Stimulated activated memory B cell treated with anti-CD40 and anti-IgM and Interleukin-4, amounts not matched to agents 10 μg/mL and 1 μg/mL and 100 μg/mL, for 72 hours (primary cell): ENCODE measurements around the gene NALCN.

Source experiments
- ATAC-seq: fragments of 150-1000 bp; cut with Tn5 transposase; 2 replicates; pipeline ENCODE4 v1.10.0; 2021
- H3K27ac Mint-ChIP-seq: one replicate; pipeline ENCODE4 v1.8.0; 2022; ENCODE audit warnings: mild to moderate bottlenecking, mixed read lengths
- H3K27me3 Mint-ChIP-seq: one replicate; pipeline ENCODE4 v1.8.0; 2022; ENCODE audit warnings: mixed read lengths
- H3K36me3 Mint-ChIP-seq: one replicate; pipeline ENCODE4 v1.8.0; 2022; ENCODE audit warnings: mixed read lengths
- H3K4me1 Mint-ChIP-seq: one replicate; pipeline ENCODE4 v1.8.0; 2022; ENCODE audit warnings: mixed read lengths
- H3K4me3 Mint-ChIP-seq: one replicate; pipeline ENCODE4 v1.8.0; 2022; ENCODE audit warnings: mild to moderate bottlenecking, moderate library complexity, mixed read lengths
- H3K9me3 Mint-ChIP-seq: one replicate; pipeline ENCODE4 v1.8.0; 2022; ENCODE audit warnings: mixed read lengths

NALCN gene

DNA sequence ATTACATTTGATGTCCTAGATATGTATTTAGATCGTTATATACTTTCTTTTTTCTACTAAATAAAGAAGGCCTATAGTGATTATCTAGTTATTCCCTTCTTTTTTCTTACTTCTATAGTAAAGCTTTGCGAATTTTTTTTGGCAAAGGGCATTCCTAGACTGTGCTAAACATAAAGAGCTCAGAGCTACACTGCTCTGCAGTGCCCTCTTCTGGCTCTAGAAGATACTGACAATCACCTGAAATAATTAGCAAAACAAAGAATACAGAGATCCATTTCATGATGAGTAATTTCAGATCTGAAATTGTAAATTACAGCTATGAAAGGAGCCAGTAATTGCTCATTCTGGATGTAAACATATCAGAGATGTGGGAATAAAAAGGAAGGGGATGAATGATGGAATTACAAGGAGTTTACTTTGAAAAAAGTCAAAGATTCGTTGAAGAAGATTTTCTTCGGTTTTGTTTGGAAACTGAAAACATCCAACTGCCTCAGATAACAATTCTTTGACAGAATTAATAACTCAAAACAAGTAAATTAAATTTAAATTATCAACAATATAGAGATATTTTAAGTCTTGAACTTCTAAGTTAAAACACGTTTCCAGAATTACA is 288.5 kb downstream of the NALCN start:
- no peaks in the 10 kb centered on the region for H3K36me3 Mint-ChIP-seq
- H3K27me3 Mint-ChIP-seq: peaks cover 15% of the 10 kb centered on the region
- H3K27ac Mint-ChIP-seq: no peak overlapping the region
- H3K4me1 Mint-ChIP-seq: no peaks in the 10 kb centered on the region
- no peak for ATAC-seq
- no peaks in the 10 kb centered on the region for H3K9me3 Mint-ChIP-seq
- H3K4me3 Mint-ChIP-seq: no peak overlapping the region

DNA sequence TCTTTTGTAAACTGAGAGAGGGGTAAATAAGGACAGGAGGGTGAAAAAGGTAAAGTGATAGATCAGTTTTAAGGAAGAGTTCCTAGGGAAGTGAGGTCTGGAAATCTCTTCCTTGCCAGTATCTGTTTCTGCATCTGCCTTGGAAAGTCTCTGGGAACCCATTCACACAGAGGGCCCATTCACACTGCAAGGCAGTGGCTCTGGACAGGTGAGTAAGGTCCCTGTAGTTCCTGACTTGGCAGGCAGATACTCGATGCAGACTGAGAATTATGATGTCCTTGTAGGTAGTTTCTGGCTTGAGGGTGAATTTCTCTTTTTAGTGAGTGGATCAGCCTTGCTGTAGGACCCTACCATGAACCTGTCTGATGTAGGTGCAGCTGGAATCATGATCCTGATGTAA is 293.3 kb downstream of the NALCN start:
- Mint-ChIP-seq H3K36me3 (no peaks in the 10 kb centered on the region), H3K4me3 (no peak overlapping the region), H3K4me1 (no peaks in the 10 kb centered on the region), H3K27me3 (no peaks in the 10 kb centered on the region), H3K27ac (no peak overlapping the region), H3K9me3 (no peaks in the 10 kb centered on the region)
- ATAC-seq: no peak

DNA sequence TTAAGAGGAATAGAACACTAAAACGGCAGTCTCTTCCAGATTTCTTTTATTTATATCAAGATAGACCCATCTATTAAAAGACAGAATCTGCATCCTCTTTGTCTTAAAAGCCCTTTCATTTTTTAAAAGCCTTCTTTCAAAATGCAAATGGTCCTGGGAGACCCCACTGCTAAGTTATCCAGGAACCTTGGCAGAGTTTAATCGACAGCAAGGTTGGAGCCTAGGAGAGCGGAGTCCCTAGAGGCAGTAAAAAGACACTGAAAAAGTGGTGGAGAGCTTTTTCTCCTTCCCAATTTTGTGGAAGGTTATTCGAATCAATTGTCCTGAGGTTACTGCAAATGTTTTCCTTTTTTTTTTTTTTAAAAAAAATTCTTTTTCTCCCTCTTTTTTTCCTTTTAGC is 294.7 kb downstream of the NALCN start:
- H3K4me1 Mint-ChIP-seq: no peaks in the 10 kb centered on the region
- ATAC-seq: no peak
- no peak overlapping the region for H3K4me3 Mint-ChIP-seq
- H3K27me3 Mint-ChIP-seq: peaks cover 9% of the 10 kb centered on the region
- H3K36me3 Mint-ChIP-seq: no peaks in the 10 kb centered on the region
- H3K9me3 Mint-ChIP-seq: no peaks in the 10 kb centered on the region
- no peak overlapping the region for H3K27ac Mint-ChIP-seq

DNA sequence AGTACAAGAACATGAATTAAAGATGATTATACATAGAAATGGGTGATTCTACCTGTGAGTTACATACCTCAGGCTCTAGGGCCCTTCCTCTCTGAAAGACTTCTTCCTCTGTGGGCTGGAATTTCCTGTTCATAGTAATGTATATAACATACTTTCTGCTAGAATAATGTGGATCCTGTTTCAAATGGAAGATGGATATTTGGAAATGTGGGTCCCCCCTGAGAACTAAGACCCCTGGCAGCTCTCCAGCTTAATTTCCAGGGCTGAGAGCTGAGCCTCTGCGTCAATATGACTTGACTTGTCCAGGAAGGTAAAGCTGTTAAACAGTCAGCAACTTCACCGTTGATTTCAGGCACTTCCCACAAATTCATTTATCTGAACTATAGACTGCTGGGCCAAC is 296.3 kb downstream of the NALCN start:
- Mint-ChIP-seq H3K9me3 (no peaks in the 10 kb centered on the region), H3K27me3 (peaks cover 11% of the 10 kb centered on the region), H3K27ac (no peak overlapping the region), H3K4me3 (no peak overlapping the region), H3K36me3 (no peaks in the 10 kb centered on the region), H3K4me1 (no peaks in the 10 kb centered on the region)
- no peak for ATAC-seq

DNA sequence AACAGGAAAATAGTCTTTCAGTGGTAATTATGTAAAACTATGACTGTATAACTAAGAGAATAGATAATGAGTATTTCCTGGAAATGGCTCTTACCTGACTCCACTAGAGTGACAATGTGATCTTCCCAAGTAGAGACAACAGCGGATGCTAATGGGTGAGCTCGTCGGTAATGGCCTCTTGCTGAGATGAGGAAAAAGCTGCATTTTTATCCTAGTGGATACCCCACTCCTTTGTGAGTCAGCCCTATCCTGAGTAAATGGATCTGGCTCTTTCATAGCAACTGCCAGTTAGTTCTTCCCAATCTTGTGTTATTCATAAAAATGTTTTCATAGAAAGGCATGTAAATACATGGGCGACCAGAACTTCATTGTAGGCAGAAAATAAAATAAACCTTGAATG is 299.5 kb downstream of the NALCN start:
- no peaks in the 10 kb centered on the region for H3K36me3 Mint-ChIP-seq
- no peaks in the 10 kb centered on the region for H3K4me1 Mint-ChIP-seq
- H3K27ac Mint-ChIP-seq: no peak overlapping the region
- peaks cover 11% of the 10 kb centered on the region for H3K27me3 Mint-ChIP-seq
- H3K9me3 Mint-ChIP-seq: no peaks in the 10 kb centered on the region
- no peak overlapping the region for H3K4me3 Mint-ChIP-seq
- ATAC-seq: no peak

DNA sequence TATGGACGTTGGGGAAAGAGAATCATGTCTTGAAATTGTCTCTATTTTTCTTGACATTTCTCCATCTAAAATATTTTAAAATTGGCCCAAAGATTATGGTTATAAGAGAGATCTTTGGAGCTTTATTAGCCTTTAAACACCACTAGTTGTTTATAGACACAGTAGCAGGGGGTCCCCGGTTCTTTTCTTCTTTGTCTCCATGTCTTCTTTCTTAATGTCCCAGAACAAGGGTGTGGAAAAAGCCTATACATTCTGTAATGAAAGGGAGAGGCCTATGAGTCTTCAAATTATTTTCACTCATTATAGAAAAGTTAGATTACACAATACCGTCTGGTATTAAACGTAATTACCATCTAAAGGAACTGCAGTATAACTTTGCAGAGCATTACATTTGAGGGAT is 300.0 kb downstream of the NALCN start:
- ATAC-seq: no peak
- H3K4me1 Mint-ChIP-seq: no peaks in the 10 kb centered on the region
- no peak overlapping the region for H3K27ac Mint-ChIP-seq
- no peak overlapping the region for H3K4me3 Mint-ChIP-seq
- H3K9me3 Mint-ChIP-seq: no peaks in the 10 kb centered on the region
- H3K36me3 Mint-ChIP-seq: no peaks in the 10 kb centered on the region
- H3K27me3 Mint-ChIP-seq: peaks cover 11% of the 10 kb centered on the region

DNA sequence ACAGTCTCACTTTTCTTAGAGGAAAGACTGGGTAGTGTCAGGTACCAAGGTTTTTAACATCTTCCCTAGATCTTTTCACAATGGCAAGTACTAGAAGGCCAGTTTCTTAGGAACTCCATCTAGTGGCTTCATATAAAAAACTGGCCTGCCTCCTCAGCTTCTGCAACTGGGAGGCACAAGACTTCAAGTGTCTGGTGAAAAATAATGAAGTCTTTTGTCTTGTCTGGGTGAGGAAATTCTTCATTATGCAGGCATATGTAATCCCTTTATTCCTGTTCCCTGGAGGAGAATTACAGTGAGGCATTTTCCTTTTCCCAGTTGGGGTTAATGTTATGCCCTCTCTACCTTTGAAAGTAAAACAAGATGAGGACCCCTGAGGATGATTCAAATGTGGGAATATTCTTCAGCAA is 300.5 kb downstream of the NALCN start:
- Mint-ChIP-seq H3K9me3 (no peaks in the 10 kb centered on the region), H3K27me3 (peaks cover 11% of the 10 kb centered on the region), H3K4me1 (no peaks in the 10 kb centered on the region), H3K36me3 (no peaks in the 10 kb centered on the region), H3K27ac (no peak overlapping the region), H3K4me3 (no peak overlapping the region)
- ATAC-seq: no peak

DNA sequence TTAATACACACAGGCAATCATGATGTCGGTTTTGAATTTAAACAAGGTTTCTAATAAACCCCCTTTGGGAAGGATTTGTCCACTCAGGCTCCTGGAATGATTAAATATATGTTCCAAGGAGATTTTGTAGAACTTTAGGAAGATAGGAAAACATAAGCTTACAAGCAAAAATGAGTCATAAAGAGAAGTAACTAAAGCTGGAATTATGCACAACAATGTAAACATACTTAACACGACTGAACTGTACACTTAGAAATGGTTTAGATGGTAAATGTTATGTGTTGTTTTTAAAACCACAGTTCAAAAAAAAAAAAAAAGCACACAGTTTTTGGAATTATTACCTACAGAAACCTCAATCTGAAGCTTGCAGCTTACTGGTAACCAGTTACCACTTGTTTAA is 304.4 kb downstream of the NALCN start:
- Mint-ChIP-seq H3K4me3 (no peak overlapping the region), H3K36me3 (no peaks in the 10 kb centered on the region), H3K4me1 (no peaks in the 10 kb centered on the region), H3K9me3 (peaks cover under 1% of the 10 kb centered on the region), H3K27ac (no peak overlapping the region), H3K27me3 (peaks cover 5% of the 10 kb centered on the region)
- no peak for ATAC-seq

DNA sequence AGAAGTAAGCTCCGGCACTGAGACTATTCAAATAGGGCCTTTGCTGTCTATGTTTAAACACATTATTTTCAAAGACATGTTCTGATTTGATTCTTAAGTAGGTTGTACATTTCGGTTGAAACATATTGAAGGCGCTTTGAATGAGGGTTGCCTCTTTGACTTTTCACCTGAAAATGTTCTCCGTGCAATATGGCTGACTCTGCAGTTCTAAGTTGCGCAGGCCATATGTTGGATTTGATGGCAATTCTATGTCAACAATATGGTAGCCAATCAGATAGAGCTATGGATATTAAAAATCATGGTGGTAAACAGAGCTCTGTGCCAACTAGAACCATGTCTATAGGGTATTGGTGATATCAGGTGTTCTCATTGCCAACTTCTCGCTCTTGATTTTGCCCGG is 307.3 kb downstream of the NALCN start:
- no peak overlapping the region for H3K4me3 Mint-ChIP-seq
- no peaks in the 10 kb centered on the region for H3K36me3 Mint-ChIP-seq
- H3K4me1 Mint-ChIP-seq: no peaks in the 10 kb centered on the region
- no peak overlapping the region for H3K27ac Mint-ChIP-seq
- no peaks in the 10 kb centered on the region for H3K27me3 Mint-ChIP-seq
- no peak for ATAC-seq
- peaks cover 8% of the 10 kb centered on the region for H3K9me3 Mint-ChIP-seq

DNA sequence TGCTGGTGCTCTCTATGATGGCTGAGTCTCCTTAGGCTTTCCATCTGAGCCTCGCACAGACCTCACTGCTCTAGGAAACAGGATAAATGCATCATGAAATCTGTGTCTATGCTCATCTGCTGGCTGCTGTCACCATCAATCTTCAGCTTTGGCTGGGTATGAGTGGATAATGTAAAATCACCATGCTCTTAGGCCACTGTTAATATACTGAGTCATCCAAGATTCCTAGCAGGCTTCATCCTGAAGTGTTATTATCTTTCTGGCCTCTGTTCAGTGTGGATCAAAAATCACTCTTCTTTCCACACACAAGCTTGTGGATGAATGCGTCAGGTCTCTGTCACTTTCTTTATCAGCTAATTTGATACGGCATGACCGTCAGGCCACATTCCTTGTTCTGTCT is 317.4 kb downstream of the NALCN start:
- Mint-ChIP-seq H3K27ac (no peak overlapping the region), H3K36me3 (no peaks in the 10 kb centered on the region), H3K4me1 (no peaks in the 10 kb centered on the region), H3K4me3 (no peak overlapping the region), H3K27me3 (no peaks in the 10 kb centered on the region), H3K9me3 (peaks cover 3% of the 10 kb centered on the region)
- ATAC-seq: no peak

DNA sequence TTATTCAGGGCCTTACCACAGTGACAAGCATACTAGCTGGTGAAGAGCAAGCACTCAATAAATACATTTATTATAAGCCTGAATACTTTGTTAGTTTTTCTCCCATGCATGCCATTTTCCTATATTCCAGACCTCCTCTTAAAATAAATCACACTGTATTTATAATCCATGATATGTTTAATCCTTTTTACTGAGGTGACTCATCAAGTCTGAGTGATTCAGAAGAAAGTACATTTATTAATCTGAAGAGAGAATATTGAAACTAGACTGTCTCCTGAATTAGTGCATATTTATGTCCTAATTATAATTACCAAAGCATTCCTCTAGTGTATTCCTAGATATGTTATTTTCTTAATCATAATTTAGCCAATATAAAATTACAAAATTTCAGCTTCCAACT is 323.3 kb downstream of the NALCN start:
- Mint-ChIP-seq H3K27ac (no peak overlapping the region), H3K4me3 (no peak overlapping the region), H3K36me3 (no peaks in the 10 kb centered on the region), H3K4me1 (no peaks in the 10 kb centered on the region), H3K27me3 (no peaks in the 10 kb centered on the region), H3K9me3 (peaks cover 3% of the 10 kb centered on the region)
- ATAC-seq: no peak

DNA sequence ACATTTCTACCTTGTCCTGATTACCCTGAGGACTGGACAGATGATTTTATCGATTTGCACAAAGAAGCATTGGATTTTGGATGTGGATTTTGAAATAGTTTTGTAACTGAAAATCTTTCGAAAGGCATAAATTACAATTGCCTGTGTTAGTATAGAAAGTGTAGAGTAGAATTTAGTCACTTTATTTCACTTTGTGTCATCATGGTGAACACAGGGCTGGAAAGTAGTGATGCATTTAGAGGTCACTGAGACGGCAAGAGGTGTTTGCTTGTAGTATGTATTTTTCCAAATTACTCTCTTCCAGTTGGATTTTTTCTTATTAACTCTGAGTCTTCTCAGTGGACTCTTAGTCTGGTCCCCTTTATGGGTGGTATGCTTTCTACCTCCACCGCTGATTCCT is 326.0 kb downstream of the NALCN start:
- Mint-ChIP-seq H3K36me3 (no peaks in the 10 kb centered on the region), H3K4me3 (no peak overlapping the region), H3K4me1 (no peaks in the 10 kb centered on the region), H3K27ac (no peak overlapping the region), H3K9me3 (no peaks in the 10 kb centered on the region), H3K27me3 (no peaks in the 10 kb centered on the region)
- no peak for ATAC-seq

DNA sequence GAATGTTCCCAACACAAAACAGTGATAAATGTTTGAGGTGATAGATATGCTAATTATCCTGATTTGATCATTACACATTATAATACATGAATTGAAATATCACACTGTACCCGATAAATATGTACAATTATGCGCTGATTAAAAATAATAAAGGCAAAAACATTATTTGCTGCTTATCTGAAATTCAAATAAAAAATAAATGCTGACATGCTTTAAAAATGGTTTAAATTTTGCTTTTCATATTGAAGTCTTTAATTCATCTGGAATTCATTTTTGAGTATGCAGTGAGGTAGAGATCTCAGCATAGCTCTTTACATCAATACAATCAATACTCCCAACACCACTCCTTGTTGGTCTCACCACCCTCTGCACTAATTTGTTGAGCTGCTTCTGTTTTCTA is 330.8 kb downstream of the NALCN start:
- no peak overlapping the region for H3K27ac Mint-ChIP-seq

DNA sequence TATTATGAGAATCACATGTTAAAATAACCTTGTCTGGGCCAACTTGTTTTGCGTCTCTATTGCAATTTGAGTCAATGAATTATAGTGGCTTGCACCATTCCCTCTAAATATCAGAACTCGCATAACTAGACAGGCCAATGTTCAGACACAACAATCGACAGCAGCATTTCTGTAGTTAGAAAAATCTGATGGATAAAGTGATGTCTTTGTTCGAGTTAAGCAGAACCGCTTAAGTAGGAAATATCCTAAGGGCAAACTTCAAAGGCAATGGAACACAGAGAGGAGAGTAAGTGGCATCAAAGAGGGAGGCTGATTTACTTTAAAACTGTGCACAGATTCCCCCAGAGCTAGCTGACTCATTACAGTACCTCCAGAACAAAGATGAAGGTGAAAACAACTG is 333.9 kb downstream of the NALCN start:
- no peaks in the 10 kb centered on the region for H3K27me3 Mint-ChIP-seq
- no peak overlapping the region for H3K27ac Mint-ChIP-seq
- peaks cover 6% of the 10 kb centered on the region for H3K9me3 Mint-ChIP-seq
- no peaks in the 10 kb centered on the region for H3K36me3 Mint-ChIP-seq
- no peaks in the 10 kb centered on the region for H3K4me1 Mint-ChIP-seq
- H3K4me3 Mint-ChIP-seq: no peak overlapping the region
- no peak for ATAC-seq

More for the DNA sequence above, 330.8 kb downstream of the NALCN start:
- Mint-ChIP-seq H3K27me3 (no peaks in the 10 kb centered on the region), H3K4me1 (no peaks in the 10 kb centered on the region), H3K36me3 (no peaks in the 10 kb centered on the region), H3K4me3 (no peak overlapping the region), H3K9me3 (no peaks in the 10 kb centered on the region)
- ATAC-seq: no peak

DNA sequence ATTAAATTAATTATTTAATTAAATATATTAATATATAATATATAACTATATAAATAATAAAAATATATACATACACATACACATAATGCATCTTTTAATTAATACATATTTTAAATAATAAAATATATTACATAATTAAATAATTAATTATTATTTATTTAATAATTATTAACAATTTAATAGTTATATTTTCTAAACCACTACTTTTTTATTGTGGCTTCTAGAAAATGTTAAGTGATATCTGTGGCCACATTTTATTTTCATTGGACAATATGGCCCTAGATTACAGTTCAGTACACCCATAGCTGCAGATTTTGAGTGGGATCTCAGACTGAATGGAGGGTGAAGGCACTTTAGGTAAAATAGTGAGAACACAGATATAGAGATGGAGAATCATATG is 335.7 kb downstream of the NALCN start:
- no peaks in the 10 kb centered on the region for H3K4me1 Mint-ChIP-seq
- H3K9me3 Mint-ChIP-seq: peaks cover 11% of the 10 kb centered on the region
- no peak overlapping the region for H3K4me3 Mint-ChIP-seq
- no peak overlapping the region for H3K27ac Mint-ChIP-seq
- H3K36me3 Mint-ChIP-seq: no peaks in the 10 kb centered on the region
- no peak for ATAC-seq
- H3K27me3 Mint-ChIP-seq: no peaks in the 10 kb centered on the region

DNA sequence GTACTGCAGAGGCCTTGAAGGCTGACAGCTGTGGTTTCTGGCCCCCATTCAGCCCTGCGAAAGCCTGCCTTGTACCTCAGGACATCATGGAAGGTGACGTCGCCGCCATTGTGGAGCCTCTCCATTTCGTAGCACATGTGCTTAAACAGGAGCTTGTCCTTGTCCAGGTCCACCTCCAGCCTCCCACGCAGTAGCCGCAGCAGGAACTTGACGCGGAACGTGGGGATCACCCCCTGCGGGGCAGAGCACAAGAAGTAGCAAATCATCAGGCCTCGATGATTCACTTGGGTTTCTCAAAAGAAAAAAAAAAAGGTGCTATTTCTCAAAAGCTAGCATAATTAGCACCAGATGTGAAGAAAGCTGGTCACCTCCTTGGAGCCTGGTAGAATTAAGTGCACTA is 351.0 kb downstream of the NALCN start:
- Mint-ChIP-seq H3K4me1 (no peaks in the 10 kb centered on the region), H3K27me3 (no peaks in the 10 kb centered on the region), H3K9me3 (peaks cover 4% of the 10 kb centered on the region), H3K4me3 (no peak overlapping the region), H3K27ac (no peak overlapping the region), H3K36me3 (no peaks in the 10 kb centered on the region)
- no peak for ATAC-seq

DNA sequence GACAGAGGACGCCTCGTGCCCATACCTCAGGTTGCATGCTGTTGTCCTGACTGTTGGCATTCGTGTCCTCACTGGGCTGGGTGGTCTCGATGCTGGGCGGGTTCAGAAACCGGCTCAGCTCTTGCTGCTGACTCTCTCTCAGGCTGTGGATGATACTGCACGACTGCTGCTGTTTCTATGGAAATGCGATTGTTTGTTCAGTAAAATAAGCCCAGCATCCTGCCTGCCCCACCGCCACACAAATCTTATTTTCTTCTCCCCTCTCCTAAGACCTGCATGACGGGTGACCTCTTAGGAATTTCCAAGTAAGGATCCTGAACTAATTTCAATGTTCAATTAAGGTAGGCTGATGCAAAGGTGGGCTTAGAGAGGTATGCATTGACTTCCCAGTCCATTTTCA is 356.5 kb downstream of the NALCN start:
- H3K9me3 Mint-ChIP-seq: no peaks in the 10 kb centered on the region
- no peak overlapping the region for H3K4me3 Mint-ChIP-seq
- H3K36me3 Mint-ChIP-seq: no peaks in the 10 kb centered on the region
- peaks cover 13% of the 10 kb centered on the region for H3K4me1 Mint-ChIP-seq
- no peak overlapping the region for H3K27ac Mint-ChIP-seq
- H3K27me3 Mint-ChIP-seq: peaks cover 13% of the 10 kb centered on the region
- no peak for ATAC-seq
